Fibroblast of lung (primary cell): Measurements from ENCODE around the gene CLDN10. TPM values are rescaled to one million over a fixed set of nuclear protein-coding genes. Genes with fewer than 3 reads are reported as not detected.

ENCODE experiments used
- DNase-seq, 2 donors: peaks; one replicate each; pipeline versions ENCODE4 v3.0.0 to v3.0.0-alpha.2; 2010; ENCODE audit warnings: low read depth in 2 of 2
- H2AFZ ChIP-seq: 2 replicates; pipeline ENCODE4 v1.5.1; 2012; ENCODE audit warnings: low read length, control low read depth, inconsistent platforms
- H3K27ac ChIP-seq: 2 replicates; pipeline ENCODE4 v1.5.1; 2011; ENCODE audit warnings: low read length, control low read depth; ENCODE audit not compliant: insufficient read depth
- H3K27me3 ChIP-seq: 2 replicates; pipeline ENCODE4 v1.5.1; 2011; ENCODE audit warnings: mild to moderate bottlenecking, low read length; ENCODE audit not compliant: control insufficient read depth, insufficient read depth
- H3K36me3 ChIP-seq: 2 replicates; pipeline ENCODE4 v1.5.1; 2011; ENCODE audit warnings: low read length; ENCODE audit not compliant: control insufficient read depth, insufficient read depth
- H3K4me1 ChIP-seq: 2 replicates; pipeline ENCODE4 v1.5.1; 2011; ENCODE audit warnings: low read length; ENCODE audit not compliant: control insufficient read depth, insufficient read depth; ENCODE audit errors: extremely low read depth
- H3K4me2 ChIP-seq: 2 replicates; pipeline ENCODE4 v1.5.1; 2011; ENCODE audit warnings: low read length, control low read depth; ENCODE audit not compliant: insufficient read depth; ENCODE audit errors: extremely low read depth
- H3K4me3 ChIP-seq, 4 experiments: fragments of 200-600 bp in 1 of 4; sonication (generic) in 1 of 4; replicated peaks in 1 of 4; 2 replicates each; pipeline ENCODE4 v1.5.1; 2011 to 2016; ENCODE audit warnings: low read length in 4 of 4, low read depth in 3 of 4, mild to moderate bottlenecking in 3 of 4, control low read depth in 2 of 4, inconsistent platforms in 1 of 4, mixed read lengths in 1 of 4; ENCODE audit not compliant: insufficient read depth in 1 of 4; ENCODE audit errors: control extremely low read depth in 1 of 4
- H3K79me2 ChIP-seq: 2 replicates; pipeline ENCODE4 v1.5.1; 2012; ENCODE audit warnings: mild to moderate bottlenecking, low read length, inconsistent platforms; ENCODE audit not compliant: control insufficient read depth, insufficient read depth
- H3K9ac ChIP-seq: 2 replicates; pipeline ENCODE4 v1.5.1; 2011; ENCODE audit warnings: mild to moderate bottlenecking, low read length, control low read depth; ENCODE audit not compliant: insufficient read depth
- H3K9me3 ChIP-seq: 2 replicates; pipeline ENCODE4 v1.5.1; 2012; ENCODE audit warnings: low read depth, low read length; ENCODE audit not compliant: control insufficient read depth, insufficient read depth
- H4K20me1 ChIP-seq: 2 replicates; pipeline ENCODE4 v1.5.1; 2011; ENCODE audit warnings: low read length; ENCODE audit not compliant: control insufficient read depth, insufficient read depth; ENCODE audit errors: extremely low read depth
- CTCF ChIP-seq, 2 donors: IDR thresholded peaks in 1 of 2; conservative IDR thresholded peaks in 1 of 2; 1 replicate in 1 of 2; 2 replicates in 1 of 2; pipeline ENCODE4 v1.5.1; 2011 to 2012; ENCODE audit warnings: low read length in 2 of 2, control low read depth in 1 of 2, inconsistent platforms in 1 of 2, low read depth in 1 of 2, mild to moderate bottlenecking in 1 of 2
- EZH2 ChIP-seq: IDR thresholded peaks from 2 replicates; pipeline ENCODE4 v1.5.1; 2012; ENCODE audit warnings: low read length, control low read depth, mild to moderate bottlenecking; ENCODE audit errors: missing control alignments
- polyA plus RNA-seq, 2 donors: library from polyadenylated mRNA; depleted of rRNA in 1 of 2; stranded (reverse) in 1 of 2; unstranded in 1 of 2; fragments of >200 nt; gene quantifications; 2 replicates each; pipeline ENCODE4 v1.2.1, GENCODE V29; 2011 to 2012; ENCODE audit warnings: missing spikeins in 1 of 2
- total RNA-seq: library from RNA; depleted of rRNA; stranded (reverse); fragments of >200 nt; gene quantifications from 2 replicates; pipeline ENCODE4 v1.2.1, GENCODE V29; 2014

The CLDN10 gene
- total and polyA plus RNA-seq, 2 donors (not counting 1 experiment from before 2014, with no cell fraction given) = not detected

GRCh38 chr13:95627590-95627989 lies 75.1 kb downstream of the CLDN10 start:
- H3K79me2 ChIP-seq = no peaks in the 10 kb centered on the region
- H3K4me3 ChIP-seq = no peak overlapping the region
- no peaks in the 10 kb centered on the region for H3K9me3 ChIP-seq
- H3K4me2 ChIP-seq = peak overlapping the region; percentile 38
- no peaks in the 10 kb centered on the region for H3K27me3 ChIP-seq
- H3K9ac ChIP-seq = no peak overlapping the region
- DNase-seq = peak; percentile 58 to 59
- no peaks in the 10 kb centered on the region for H3K4me1 ChIP-seq
- H4K20me1 ChIP-seq = no peaks in the 10 kb centered on the region
- no peak for TF ChIP-seq EZH2
- no peak for TF ChIP-seq CTCF (conservative IDR thresholded peaks at IDR 0.05 in 1 of 2, IDR thresholded peaks at IDR 0.05 in 1 of 2; ENCODE audit: low read depth in 1 of 2, low read length in 2 of 2)
- H2AFZ ChIP-seq = no peak overlapping the region
- peak overlapping the region; percentile 13 for H3K27ac ChIP-seq
- peaks cover 17% of the 10 kb centered on the region for H3K36me3 ChIP-seq

- no peaks in the 10 kb centered on the region for H4K20me1 ChIP-seq
- no peaks in the 10 kb centered on the region for H3K4me1 ChIP-seq
- no peaks in the 10 kb centered on the region for H3K9me3 ChIP-seq
- H3K27ac ChIP-seq = no peak overlapping the region
- peaks cover 18% of the 10 kb centered on the region for H3K36me3 ChIP-seq
- no peak overlapping the region for H3K9ac ChIP-seq
- H2AFZ ChIP-seq = no peak overlapping the region
- H3K4me3 ChIP-seq = no peak overlapping the region
- no peaks in the 10 kb centered on the region for H3K79me2 ChIP-seq
- H3K4me2 ChIP-seq = no peak overlapping the region
- TF ChIP-seq CTCF (conservative IDR thresholded peaks at IDR 0.05 in 1 of 2, IDR thresholded peaks at IDR 0.05 in 1 of 2; ENCODE audit: low read depth in 1 of 2, low read length in 2 of 2) (no peak), EZH2 (no peak)
- no peak for DNase-seq
- no peaks in the 10 kb centered on the region for H3K27me3 ChIP-seq
Observed at GRCh38 chr13:95628488-95628887, 76.0 kb downstream of the CLDN10 start.

- Histone ChIP-seq H3K4me1 (no peaks in the 10 kb centered on the region), H3K79me2 (no peaks in the 10 kb centered on the region), H3K27me3 (no peaks in the 10 kb centered on the region), H3K27ac (no peak overlapping the region), H4K20me1 (no peaks in the 10 kb centered on the region), H3K4me2 (no peak overlapping the region), H3K9ac (no peak overlapping the region), H2AFZ (no peak overlapping the region), H3K9me3 (no peaks in the 10 kb centered on the region), H3K36me3 (peaks cover 19% of the 10 kb centered on the region), H3K4me3 (no peak overlapping the region)
- no peak for DNase-seq
- TF ChIP-seq CTCF (conservative IDR thresholded peaks at IDR 0.05 in 1 of 2, IDR thresholded peaks at IDR 0.05 in 1 of 2; ENCODE audit: low read depth in 1 of 2, low read length in 2 of 2) (no peak), EZH2 (no peak)
Observed at GRCh38 chr13:95629071-95629470, 76.6 kb downstream of the CLDN10 start.

Other genes starting within 250 kb of the CLDN10 start
- gene DZIP1, start 92.0 kb downstream of the CLDN10 start, total RNA-seq = 29.5 and 37.3 TPM in 2 replicates
- gene DZIP1, start 92.0 kb downstream of the CLDN10 start, polyA plus RNA-seq = 18.1 and 24.0 TPM in 2 replicates
- 55.5 and 56.2 TPM in 2 replicates for gene DNAJC3, start 124.4 kb downstream of the CLDN10 start, total RNA-seq
- gene DNAJC3, start 124.4 kb downstream of the CLDN10 start, polyA plus RNA-seq = 29.5 and 37.6 TPM in 2 replicates